NCI-H146 (cell line): ENCODE data around the gene GSTT4.
"Not testable (repeated sequence)": the region's sequence is repeated elsewhere in the genome, so short reads cannot be mapped to it uniquely, and the experiment has no call there.

Experiments used
- DNase-seq: peaks from one replicate; lab custom pipeline; 2025; lab: John Stamatoyannopoulos, UW

Gene GSTT4

GRCh38 chr22:24005201-24005600 is at the start of gene GSTT4:
GSTT4 (minus strand) TSS chr22:24005453; CDS start chr22:24005356, 97 bp downstream.
- no peak for DNase-seq

- DNase-seq: no peak
Observed at GRCh38 chr22:24054356-24054755, 49.1 kb upstream of the GSTT4 start.

GRCh38 chr22:24053481-24054226 is 48.4 kb upstream of the GSTT4 start:
- no peak for DNase-seq

GRCh38 chr22:24051568-24051967 is 46.3 kb upstream of the GSTT4 start:
- no peak for DNase-seq

GRCh38 chr22:24051028-24051427 is 45.8 kb upstream of the GSTT4 start:
- DNase-seq: no peak

GRCh38 chr22:24049978-24050377 is 44.7 kb upstream of the GSTT4 start:
- no peak for DNase-seq

- no peak for DNase-seq
Observed at GRCh38 chr22:24049211-24049610, 44.0 kb upstream of the GSTT4 start.

- no peak for DNase-seq
Observed at GRCh38 chr22:24046024-24046423, 40.8 kb upstream of the GSTT4 start.

GRCh38 chr22:24043958-24044357 is 38.7 kb upstream of the GSTT4 start:
- DNase-seq: no peak

- not testable (repeated sequence) for DNase-seq
Observed at GRCh38 chr22:24043465-24043864, 38.2 kb upstream of the GSTT4 start.

- DNase-seq: no peak
Observed at GRCh38 chr22:24040946-24041345, 35.7 kb upstream of the GSTT4 start.

- DNase-seq: no peak
Observed at GRCh38 chr22:24039046-24039445, 33.8 kb upstream of the GSTT4 start.

GRCh38 chr22:24037851-24038765 is 32.9 kb upstream of the GSTT4 start:
- DNase-seq: no peak

GRCh38 chr22:24035296-24035695 is 30.0 kb upstream of the GSTT4 start:
- no peak for DNase-seq

GRCh38 chr22:24033731-24034130 is 28.5 kb upstream of the GSTT4 start:
- no peak for DNase-seq

- DNase-seq: peak; percentile 2
Observed at GRCh38 chr22:24030186-24030702, 25.0 kb upstream of the GSTT4 start.

- DNase-seq: no peak
Observed at GRCh38 chr22:24029304-24029703, 24.1 kb upstream of the GSTT4 start.

GRCh38 chr22:24028533-24028932 is 23.3 kb upstream of the GSTT4 start:
- no peak for DNase-seq

- no peak for DNase-seq
Observed at GRCh38 chr22:24027991-24028390, 22.7 kb upstream of the GSTT4 start.

GRCh38 chr22:24027389-24027975 is 22.2 kb upstream of the GSTT4 start:
- DNase-seq: no peak

GRCh38 chr22:24026733-24027132 is 21.5 kb upstream of the GSTT4 start:
- DNase-seq: peak; percentile 31

GRCh38 chr22:24026056-24026455 is 20.8 kb upstream of the GSTT4 start:
- no peak for DNase-seq
